ENCODE data around the gene ENC1.

DNA sequence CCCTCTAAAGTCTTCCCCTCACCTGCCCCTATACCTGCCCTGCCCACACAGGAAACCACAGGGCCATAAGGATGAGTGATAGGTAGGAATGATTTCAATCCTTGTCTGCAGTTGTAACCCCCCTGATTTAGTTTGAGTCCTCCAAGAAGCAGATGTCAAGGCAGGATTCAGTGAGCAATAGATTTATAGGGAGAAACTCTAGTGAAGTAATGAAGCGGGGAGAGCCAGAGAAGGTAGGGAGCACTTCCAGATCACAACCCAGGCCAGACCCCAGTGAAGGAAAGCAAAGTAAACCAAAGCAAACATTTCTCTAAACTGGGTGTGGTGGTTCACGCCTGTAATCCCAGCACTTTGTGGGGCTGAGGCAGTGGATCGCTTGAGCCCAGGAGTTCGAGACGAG is 22.4 kb downstream of the ENC1 start:
- no peak for TF ChIP-seq MYC (IDR thresholded peaks at IDR 0.05; ENCODE audit: insufficient read depth, insufficient read length, insufficient replicate concordance, low read length, severe bottlenecking)
- TF ChIP-seq, protein P1, sequence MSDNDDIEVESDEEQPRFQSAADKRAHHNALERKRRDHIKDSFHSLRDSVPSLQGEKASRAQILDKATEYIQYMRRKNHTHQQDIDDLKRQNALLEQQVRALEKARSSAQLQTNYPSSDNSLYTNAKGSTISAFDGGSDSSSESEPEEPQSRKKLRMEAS (IDR thresholded peaks at IDR 0.05; ENCODE audit: low read depth, low read length) = no peak
- TF ChIP-seq CREB1 (IDR thresholded peaks at IDR 0.05; ENCODE audit: low read depth) = no peak
- TF ChIP-seq, protein P2, sequence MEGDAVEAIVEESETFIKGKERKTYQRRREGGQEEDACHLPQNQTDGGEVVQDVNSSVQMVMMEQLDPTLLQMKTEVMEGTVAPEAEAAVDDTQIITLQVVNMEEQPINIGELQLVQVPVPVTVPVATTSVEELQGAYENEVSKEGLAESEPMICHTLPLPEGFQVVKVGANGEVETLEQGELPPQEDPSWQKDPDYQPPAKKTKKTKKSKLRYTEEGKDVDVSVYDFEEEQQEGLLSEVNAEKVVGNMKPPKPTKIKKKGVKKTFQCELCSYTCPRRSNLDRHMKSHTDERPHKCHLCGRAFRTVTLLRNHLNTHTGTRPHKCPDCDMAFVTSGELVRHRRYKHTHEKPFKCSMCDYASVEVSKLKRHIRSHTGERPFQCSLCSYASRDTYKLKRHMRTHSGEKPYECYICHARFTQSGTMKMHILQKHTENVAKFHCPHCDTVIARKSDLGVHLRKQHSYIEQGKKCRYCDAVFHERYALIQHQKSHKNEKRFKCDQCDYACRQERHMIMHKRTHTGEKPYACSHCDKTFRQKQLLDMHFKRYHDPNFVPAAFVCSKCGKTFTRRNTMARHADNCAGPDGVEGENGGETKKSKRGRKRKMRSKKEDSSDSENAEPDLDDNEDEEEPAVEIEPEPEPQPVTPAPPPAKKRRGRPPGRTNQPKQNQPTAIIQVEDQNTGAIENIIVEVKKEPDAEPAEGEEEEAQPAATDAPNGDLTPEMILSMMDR (IDR thresholded peaks at IDR 0.05 in 2 of 3, conservative IDR thresholded peaks at IDR 0.05 in 1 of 3; ENCODE audit: control insufficient read depth in 2 of 3, extremely low read depth in 1 of 3, insufficient read depth in 1 of 3, low read depth in 3 of 3, low read length in 3 of 3) = no peak
- TF ChIP-seq SIN3A (IDR thresholded peaks at IDR 0.05; ENCODE audit: low read depth, low read length) = no peak
- TF ChIP-seq, protein P3, sequence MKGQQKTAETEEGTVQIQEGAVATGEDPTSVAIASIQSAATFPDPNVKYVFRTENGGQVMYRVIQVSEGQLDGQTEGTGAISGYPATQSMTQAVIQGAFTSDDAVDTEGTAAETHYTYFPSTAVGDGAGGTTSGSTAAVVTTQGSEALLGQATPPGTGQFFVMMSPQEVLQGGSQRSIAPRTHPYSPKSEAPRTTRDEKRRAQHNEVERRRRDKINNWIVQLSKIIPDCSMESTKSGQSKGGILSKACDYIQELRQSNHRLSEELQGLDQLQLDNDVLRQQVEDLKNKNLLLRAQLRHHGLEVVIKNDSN (IDR thresholded peaks at IDR 0.05; ENCODE audit: borderline replicate concordance, extremely low read length, insufficient read depth, low read depth, low read length) = no peak
- TF ChIP-seq FOXM1 (IDR thresholded peaks at IDR 0.05; ENCODE audit: low read depth, low read length) = no peak

All from GM12878 (cell line).